CD8-positive, alpha-beta memory T cell (primary cell): Measurements from ENCODE around the gene TNRC18. TPM values are rescaled to one million over a fixed set of nuclear protein-coding genes. Genes with fewer than 3 reads are reported as not detected.

Experiments used
- CTCF ChIA-PET: fragments of 350-600 bp; sonication (Branson Sonifier 250); formaldehyde crosslinking; loops from one replicate; lab custom pipeline; 2021; ENCODE audit warnings: antibody characterized with exemption; lab: Charles Lee
- POLR2A ChIA-PET: fragments of 350-600 bp; sonication (Branson Sonifier 250); formaldehyde crosslinking; loops from one replicate; lab custom pipeline; 2021; ENCODE audit warnings: antibody characterized with exemption; lab: Charles Lee
- DNase-seq, 5 donors: peaks; one replicate each; pipeline versions ENCODE4 v3.0.0 to v3.0.0-alpha.2; 2020 to 2022; ENCODE audit warnings: mixed read lengths in 1 of 5
- H3K27ac ChIP-seq: one replicate; pipeline ENCODE4 v1.7.0; 2013; ENCODE audit warnings: low read depth, mild to moderate bottlenecking, low read length, moderate library complexity
- H3K27me3 ChIP-seq: 2 replicates; pipeline ENCODE4 v1.7.0; 2013; ENCODE audit warnings: low read length, mild to moderate bottlenecking; ENCODE audit not compliant: insufficient read depth, poor library complexity, severe bottlenecking
- H3K36me3 ChIP-seq: 2 replicates; pipeline ENCODE4 v1.7.0; 2013; ENCODE audit warnings: mild to moderate bottlenecking, low read length, moderate library complexity; ENCODE audit not compliant: insufficient read depth
- H3K4me1 ChIP-seq: 2 replicates; pipeline ENCODE4 v1.7.0; 2013; ENCODE audit warnings: mild to moderate bottlenecking, low read length, moderate library complexity; ENCODE audit not compliant: insufficient read depth
- H3K4me3 ChIP-seq: 2 replicates; pipeline ENCODE4 v1.7.0; 2013; ENCODE audit warnings: mild to moderate bottlenecking, low read length
- H3K9me3 ChIP-seq: 2 replicates; pipeline ENCODE4 v1.7.0; 2013; ENCODE audit warnings: mild to moderate bottlenecking, low read length
- H3K27ac Mint-ChIP-seq, 8 donors: one replicate each; pipeline ENCODE4 v1.8.0; 2020 to 2021; ENCODE audit warnings: mixed read lengths in 8 of 8, mild to moderate bottlenecking in 6 of 8, inconsistent platforms in 3 of 8, moderate library complexity in 3 of 8
- H3K27me3 Mint-ChIP-seq, 2 donors: one replicate each; pipeline ENCODE4 v1.8.0; 2020 to 2021; ENCODE audit warnings: mixed read lengths in 2 of 2, mild to moderate bottlenecking in 1 of 2, moderate library complexity in 1 of 2
- H3K36me3 Mint-ChIP-seq, 3 donors: one replicate each; pipeline ENCODE4 v1.8.0; 2020 to 2021; ENCODE audit warnings: mixed read lengths in 3 of 3, inconsistent platforms in 1 of 3, mild to moderate bottlenecking in 1 of 3
- H3K4me1 Mint-ChIP-seq, 3 donors: one replicate each; pipeline ENCODE4 v1.8.0; 2020 to 2021; ENCODE audit warnings: mixed read lengths in 3 of 3, inconsistent platforms in 1 of 3, mild to moderate bottlenecking in 1 of 3
- H3K4me3 Mint-ChIP-seq, 7 donors: one replicate each; pipeline ENCODE4 v1.8.0; 2020 to 2021; ENCODE audit warnings: mixed read lengths in 7 of 7, mild to moderate bottlenecking in 6 of 7, moderate library complexity in 4 of 7, inconsistent platforms in 2 of 7
- H3K9me3 Mint-ChIP-seq, 5 donors: one replicate each; pipeline ENCODE4 v1.8.0; 2020 to 2022; ENCODE audit warnings: mixed read lengths in 5 of 5, mild to moderate bottlenecking in 3 of 5, moderate library complexity in 2 of 5, inconsistent platforms in 1 of 5
- polyA plus RNA-seq: library from polyadenylated mRNA; unstranded; fragments of 300-500 nt; fragmentation: Illumina TruSeq; gene quantifications from one replicate; pipeline ENCODE4 v1.2.3, GENCODE V29; 2021
- total RNA-seq, 2 experiments: library from RNA; stranded (reverse); gene quantifications; one replicate each; pipeline ENCODE4 v1.2.3, GENCODE V29; 2021

Gene TNRC18
- total and polyA plus RNA-seq, 3 experiments from 2014 or later: 2.1 to 47.4 (median 44.7) TPM

- POLR2A ChIA-PET: no interaction called here
- Mint-ChIP-seq H3K27ac (peak overlapping the region in 6 of 8 donors; percentile 57 to 93 (median 73)), H3K4me1 (peaks cover 24 to 53% (median 34%) of the 10 kb centered on the region in 3 donors), H3K27me3 (no peaks in the 10 kb centered on the region), H3K36me3 (peaks cover 0 to 42% (median 7%) of the 10 kb centered on the region in 3 donors), H3K9me3 (no peaks in the 10 kb centered on the region), H3K4me3 (peak overlapping the region in 5 of 7 donors; percentile 27 to 69 (median 56))
- Histone ChIP-seq H3K27ac (no peak overlapping the region), H3K4me3 (no peak overlapping the region), H3K9me3 (no peaks in the 10 kb centered on the region), H3K4me1 (peaks cover 31% of the 10 kb centered on the region), H3K27me3 (no peaks in the 10 kb centered on the region), H3K36me3 (peaks cover 16% of the 10 kb centered on the region)
- no peak for DNase-seq
- CTCF ChIA-PET: interaction anchor here (1.6 to 1.8 kb wide), 2 partner anchors 28 to 100 kb away, joined by 4 to 6 read pairs; no protein-coding TSS in a partner anchor
Measured at GRCh38 chr7:5394264-5395105, 29.1 kb downstream of the TNRC18 start.

- no peak overlapping the region for H3K4me3 ChIP-seq
- H3K36me3 ChIP-seq: peaks cover 16% of the 10 kb centered on the region
- peaks cover 31% of the 10 kb centered on the region for H3K4me1 ChIP-seq
- no peaks in the 10 kb centered on the region for H3K27me3 ChIP-seq
- Mint-ChIP-seq H3K27ac (peak overlapping the region in 6 of 8 donors; percentile 57 to 93 (median 73)), H3K4me1 (peaks cover 24 to 53% (median 34%) of the 10 kb centered on the region in 3 donors), H3K4me3 (peak overlapping the region; percentile 27 to 68 (median 56)), H3K9me3 (no peaks in the 10 kb centered on the region), H3K27me3 (no peaks in the 10 kb centered on the region), H3K36me3 (peaks cover 0 to 46% (median 7%) of the 10 kb centered on the region in 3 donors)
- no peak for DNase-seq
- H3K27ac ChIP-seq: no peak overlapping the region
- no peaks in the 10 kb centered on the region for H3K9me3 ChIP-seq
- ChIA-PET CTCF (interaction anchor here (1.5 to 1.8 kb wide), 3 partner anchors 28 to 154 kb away, joined by 3 to 6 read pairs (median 4); no protein-coding TSS in a partner anchor), POLR2A (no interaction called here)
Measured at GRCh38 chr7:5393748-5394147, 29.9 kb downstream of the TNRC18 start.

GRCh38 chr7:5393328-5393727 is 30.3 kb downstream of the TNRC18 start:
- DNase-seq: no peak
- Histone ChIP-seq H3K27me3 (no peaks in the 10 kb centered on the region), H3K4me3 (no peak overlapping the region), H3K4me1 (peaks cover 31% of the 10 kb centered on the region), H3K36me3 (peaks cover 16% of the 10 kb centered on the region), H3K9me3 (no peaks in the 10 kb centered on the region), H3K27ac (no peak overlapping the region)
- CTCF ChIA-PET: interaction anchor here (0.8 to 1.6 kb wide), 3 partner anchors 27 to 219 kb away, joined by 3 to 6 read pairs (median 3); no protein-coding TSS in a partner anchor
- Mint-ChIP-seq H3K27me3 (no peaks in the 10 kb centered on the region), H3K4me3 (no peak overlapping the region), H3K9me3 (no peaks in the 10 kb centered on the region), H3K36me3 (peaks cover 0 to 46% (median 7%) of the 10 kb centered on the region in 3 donors), H3K4me1 (peaks cover 24 to 53% (median 34%) of the 10 kb centered on the region in 3 donors), H3K27ac (peak overlapping the region in 6 of 8 donors; percentile 29 to 89 (median 69))
- POLR2A ChIA-PET: no interaction called here

DNA sequence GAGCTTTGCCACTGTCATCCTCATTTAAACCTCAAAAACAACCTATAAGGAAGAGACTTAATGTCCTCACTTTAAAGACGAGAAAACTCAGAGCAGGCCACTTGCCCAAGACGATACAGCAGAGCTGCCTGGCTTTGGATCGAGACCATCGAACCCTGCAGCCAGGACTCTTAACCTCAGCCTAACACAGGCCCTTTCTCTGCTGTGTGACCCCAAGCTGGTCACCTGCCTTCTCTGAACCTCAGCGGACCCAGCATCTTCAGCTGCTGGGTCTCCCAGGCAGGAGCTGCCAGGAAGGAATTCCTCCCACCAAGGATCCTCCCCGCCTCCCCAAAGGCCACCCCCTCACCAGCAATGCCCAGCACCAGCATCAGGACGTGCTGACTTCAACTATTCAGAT is 32.7 kb downstream of the TNRC18 start:
- Mint-ChIP-seq H3K4me1 (peaks cover 16 to 46% (median 27%) of the 10 kb centered on the region in 3 donors), H3K36me3 (peaks cover 5 to 52% (median 11%) of the 10 kb centered on the region in 3 donors), H3K9me3 (no peaks in the 10 kb centered on the region), H3K27me3 (no peaks in the 10 kb centered on the region), H3K4me3 (no peak overlapping the region), H3K27ac (peak overlapping the region in 3 of 8 donors; percentile 29 to 93 (median 62))
- peaks cover 16% of the 10 kb centered on the region for H3K4me1 ChIP-seq
- H3K27me3 ChIP-seq: no peaks in the 10 kb centered on the region
- H3K27ac ChIP-seq: no peak overlapping the region
- no peak for DNase-seq
- POLR2A ChIA-PET: no interaction called here
- no peak overlapping the region for H3K4me3 ChIP-seq
- H3K9me3 ChIP-seq: no peaks in the 10 kb centered on the region
- peaks cover 16% of the 10 kb centered on the region for H3K36me3 ChIP-seq
- CTCF ChIA-PET: interaction anchor here (1.7 kb wide), 1 partner anchor 25 kb away, joined by 4 read pairs; no protein-coding TSS in a partner anchor

DNA sequence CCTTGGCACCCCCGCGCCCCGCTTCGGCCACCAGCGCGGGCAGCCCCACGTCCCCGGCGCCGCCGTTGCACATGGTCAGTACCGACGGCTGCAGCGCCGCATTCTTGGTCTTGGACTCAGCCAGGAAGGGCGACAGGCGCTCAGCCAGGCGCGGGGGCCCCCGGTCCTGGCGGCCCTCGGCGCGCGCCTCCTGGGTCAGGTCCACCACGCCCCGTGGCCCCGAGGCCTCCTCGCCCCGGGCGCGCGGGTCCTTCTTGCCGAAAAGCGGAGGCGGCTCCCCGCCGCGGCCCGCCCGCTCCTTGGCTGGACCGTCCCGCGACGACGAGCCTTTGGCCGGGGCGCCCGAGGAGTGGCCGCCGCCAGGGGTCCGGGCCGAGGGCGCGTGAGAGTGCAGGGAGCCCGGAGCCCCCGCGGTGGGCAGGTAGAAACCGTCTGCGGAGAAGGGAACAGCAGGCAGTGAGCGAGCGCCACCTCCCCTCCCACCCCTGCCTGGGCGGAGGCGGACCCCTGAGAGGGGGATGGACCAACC is 34.7 kb downstream of the TNRC18 start:
- no peak overlapping the region for H3K4me3 Mint-ChIP-seq
- Histone ChIP-seq H3K4me3 (no peak overlapping the region), H3K4me1 (no peaks in the 10 kb centered on the region), H3K27me3 (no peaks in the 10 kb centered on the region), H3K9me3 (no peaks in the 10 kb centered on the region), H3K36me3 (peaks cover 17% of the 10 kb centered on the region), H3K27ac (no peak overlapping the region)
- no peaks in the 10 kb centered on the region for H3K9me3 Mint-ChIP-seq
- peaks cover 5 to 58% (median 10%) of the 10 kb centered on the region in 3 donors for H3K36me3 Mint-ChIP-seq
- POLR2A ChIA-PET: no interaction called here
- DNase-seq: no peak
- H3K27ac Mint-ChIP-seq: no peak overlapping the region
- CTCF ChIA-PET: no interaction called here
- H3K4me1 Mint-ChIP-seq: peaks cover 17 to 42% (median 28%) of the 10 kb centered on the region in 3 donors
- no peaks in the 10 kb centered on the region for H3K27me3 Mint-ChIP-seq

- no peaks in the 10 kb centered on the region for H3K27me3 ChIP-seq
- H3K36me3 ChIP-seq: peaks cover 12% of the 10 kb centered on the region
- Mint-ChIP-seq H3K36me3 (peaks cover 5 to 54% (median 9%) of the 10 kb centered on the region in 3 donors), H3K4me1 (peaks cover 14 to 43% (median 26%) of the 10 kb centered on the region in 3 donors), H3K27ac (no peak overlapping the region), H3K27me3 (no peaks in the 10 kb centered on the region), H3K4me3 (no peak overlapping the region), H3K9me3 (no peaks in the 10 kb centered on the region)
- H3K4me1 ChIP-seq: peaks cover 3% of the 10 kb centered on the region
- CTCF ChIA-PET: no interaction called here
- no peak for DNase-seq
- H3K9me3 ChIP-seq: no peaks in the 10 kb centered on the region
- POLR2A ChIA-PET: no interaction called here
- no peak overlapping the region for H3K27ac ChIP-seq
- H3K4me3 ChIP-seq: no peak overlapping the region
Measured at GRCh38 chr7:5388273-5388901, 35.2 kb downstream of the TNRC18 start.

DNA sequence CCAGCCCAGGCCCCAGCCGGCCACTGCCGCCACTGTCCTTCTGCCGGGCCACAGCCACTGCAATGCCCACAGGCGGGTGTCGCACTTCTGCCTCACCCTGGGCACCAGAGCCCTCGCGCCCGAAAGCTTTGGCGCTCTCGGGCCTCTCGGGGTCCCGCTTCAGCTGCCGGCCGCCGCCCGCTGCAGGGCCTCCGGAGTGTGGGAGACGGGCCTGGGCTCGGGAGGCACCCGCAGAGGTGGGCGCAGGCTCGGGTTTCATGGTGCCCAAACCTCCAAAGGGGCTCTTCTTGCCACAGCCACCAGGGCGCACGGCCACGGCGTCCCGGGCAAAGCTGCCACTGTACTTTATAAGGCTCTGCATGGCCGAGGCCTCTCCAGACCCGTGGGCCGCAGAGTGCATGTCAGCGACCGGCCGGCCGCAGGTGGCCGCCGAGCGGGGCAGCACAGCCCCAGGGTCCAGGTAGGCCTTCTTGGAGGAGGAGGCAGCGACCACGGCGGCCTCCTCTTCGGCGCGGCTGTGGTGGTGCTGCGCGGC is 35.9 kb downstream of the TNRC18 start:
- POLR2A ChIA-PET: no interaction called here
- Mint-ChIP-seq H3K9me3 (no peaks in the 10 kb centered on the region), H3K4me3 (no peak overlapping the region), H3K36me3 (peaks cover 4 to 51% (median 5%) of the 10 kb centered on the region in 3 donors), H3K27ac (no peak overlapping the region), H3K27me3 (no peaks in the 10 kb centered on the region), H3K4me1 (peaks cover 17 to 43% (median 26%) of the 10 kb centered on the region in 3 donors)
- Histone ChIP-seq H3K36me3 (peaks cover 6% of the 10 kb centered on the region), H3K4me1 (peaks cover 9% of the 10 kb centered on the region), H3K27ac (no peak overlapping the region), H3K27me3 (no peaks in the 10 kb centered on the region), H3K9me3 (no peaks in the 10 kb centered on the region), H3K4me3 (no peak overlapping the region)
- CTCF ChIA-PET: no interaction called here
- DNase-seq: no peak
